Stimulated activated memory B cell treated with anti-CD40 and anti-IgM and Interleukin-4, amounts not matched to agents 10 μg/mL and 1 μg/mL and 100 μg/mL, for 72 hours (primary cell): ENCODE measurements around the gene ZP1.
A peak's percentile ranks its signal among the peaks of the same experiment; 100 is the strongest.
"Not testable (repeated sequence)": the region's sequence is repeated elsewhere in the genome, so short reads cannot be mapped to it uniquely, and the experiment has no call there.

ENCODE experiments used
- ATAC-seq: fragments of 150-1000 bp; cut with Tn5 transposase; 2 replicates; pipeline ENCODE4 v1.10.0; 2021
- H3K27ac Mint-ChIP-seq: one replicate; pipeline ENCODE4 v1.8.0; 2022; ENCODE audit warnings: mild to moderate bottlenecking, mixed read lengths
- H3K27me3 Mint-ChIP-seq: one replicate; pipeline ENCODE4 v1.8.0; 2022; ENCODE audit warnings: mixed read lengths
- H3K36me3 Mint-ChIP-seq: one replicate; pipeline ENCODE4 v1.8.0; 2022; ENCODE audit warnings: mixed read lengths
- H3K4me1 Mint-ChIP-seq: one replicate; pipeline ENCODE4 v1.8.0; 2022; ENCODE audit warnings: mixed read lengths
- H3K4me3 Mint-ChIP-seq: one replicate; pipeline ENCODE4 v1.8.0; 2022; ENCODE audit warnings: mild to moderate bottlenecking, moderate library complexity, mixed read lengths
- H3K9me3 Mint-ChIP-seq: one replicate; pipeline ENCODE4 v1.8.0; 2022; ENCODE audit warnings: mixed read lengths

ZP1 gene

DNA sequence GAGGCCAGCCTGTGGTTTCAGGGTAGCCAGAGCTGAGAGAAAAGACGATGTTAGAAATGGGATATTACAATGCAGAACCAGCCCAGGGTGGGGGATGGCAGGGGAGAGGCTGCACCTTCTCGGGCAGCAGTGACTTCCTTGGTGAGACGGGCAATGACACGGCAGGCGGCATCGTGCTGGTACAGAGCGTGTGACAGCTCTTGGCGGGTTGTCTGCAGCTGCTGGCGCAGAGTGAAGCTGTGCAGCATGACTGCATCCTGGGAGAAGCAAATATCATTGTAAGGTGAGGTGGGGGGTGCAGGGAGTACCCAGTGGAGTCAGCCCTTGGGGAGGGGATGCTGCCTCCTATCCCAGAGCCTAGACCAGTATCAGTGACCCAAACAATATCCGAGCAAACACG lies 35.3 kb downstream of the ZP1 start:
- no peak for ATAC-seq
- no peaks in the 10 kb centered on the region for H3K27me3 Mint-ChIP-seq
- H3K9me3 Mint-ChIP-seq: peaks cover 1% of the 10 kb centered on the region
- no peak overlapping the region for H3K4me3 Mint-ChIP-seq
- no peak overlapping the region for H3K27ac Mint-ChIP-seq
- peaks cover 52% of the 10 kb centered on the region for H3K36me3 Mint-ChIP-seq
- H3K4me1 Mint-ChIP-seq: peaks cover 55% of the 10 kb centered on the region

DNA sequence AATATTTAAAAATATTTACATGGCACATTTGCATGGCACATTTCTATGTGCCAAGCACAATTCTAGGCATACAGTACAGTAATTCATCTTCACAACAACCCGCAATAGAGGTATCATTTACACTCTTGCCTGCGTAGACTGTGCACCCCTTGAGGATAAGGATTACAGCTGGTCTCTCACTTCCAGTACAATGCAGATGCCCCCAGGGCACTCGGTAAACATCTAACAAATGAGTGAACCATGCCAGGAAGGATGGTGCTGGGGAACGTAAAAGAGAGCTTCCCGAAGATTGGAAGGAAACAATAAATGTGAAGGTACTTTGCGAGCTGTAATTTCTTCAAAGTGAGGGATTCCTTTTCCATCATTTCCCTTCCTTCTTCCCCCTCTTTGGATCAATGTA lies 37.7 kb downstream of the ZP1 start:
- H3K9me3 Mint-ChIP-seq: peaks cover 11% of the 10 kb centered on the region
- ATAC-seq: no peak
- peak overlapping the region; percentile 95 for H3K27ac Mint-ChIP-seq
- H3K27me3 Mint-ChIP-seq: no peaks in the 10 kb centered on the region
- H3K4me1 Mint-ChIP-seq: peaks cover 61% of the 10 kb centered on the region
- H3K4me3 Mint-ChIP-seq: peak overlapping the region; percentile 92
- H3K36me3 Mint-ChIP-seq: peaks cover 47% of the 10 kb centered on the region

DNA sequence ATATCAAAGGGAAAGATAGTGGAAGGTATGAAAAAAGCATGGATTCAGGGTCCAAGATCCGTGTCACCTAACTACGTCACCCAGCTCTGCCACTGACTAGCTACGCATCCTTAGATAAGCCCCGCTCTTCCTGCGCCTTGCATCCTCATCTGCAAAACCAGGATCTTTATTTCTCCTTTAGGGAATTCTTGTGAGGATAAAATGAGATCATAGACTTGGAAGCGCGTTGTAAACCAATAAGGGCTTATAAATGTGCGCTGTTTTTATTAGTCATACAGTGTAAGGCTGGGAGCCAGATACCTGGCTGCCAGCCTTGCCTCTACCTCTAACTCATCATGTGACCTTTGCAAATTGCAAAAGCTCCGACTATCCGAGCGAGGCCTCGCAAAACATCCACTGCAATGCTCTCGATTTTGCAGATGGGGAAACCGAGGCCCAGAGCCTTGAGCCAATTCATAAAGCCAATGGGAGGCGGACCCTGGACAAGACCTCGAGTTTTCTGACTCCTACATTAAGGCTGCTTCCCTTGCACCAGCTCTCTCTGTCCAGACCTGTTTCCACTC lies 38.3 kb downstream of the ZP1 start:
- peaks cover 11% of the 10 kb centered on the region for H3K9me3 Mint-ChIP-seq
- peak overlapping the region; percentile 95 for H3K27ac Mint-ChIP-seq
- H3K4me1 Mint-ChIP-seq: peaks cover 67% of the 10 kb centered on the region
- no peak for ATAC-seq
- no peaks in the 10 kb centered on the region for H3K27me3 Mint-ChIP-seq
- H3K4me3 Mint-ChIP-seq: peak overlapping the region; percentile 92
- peaks cover 44% of the 10 kb centered on the region for H3K36me3 Mint-ChIP-seq

DNA sequence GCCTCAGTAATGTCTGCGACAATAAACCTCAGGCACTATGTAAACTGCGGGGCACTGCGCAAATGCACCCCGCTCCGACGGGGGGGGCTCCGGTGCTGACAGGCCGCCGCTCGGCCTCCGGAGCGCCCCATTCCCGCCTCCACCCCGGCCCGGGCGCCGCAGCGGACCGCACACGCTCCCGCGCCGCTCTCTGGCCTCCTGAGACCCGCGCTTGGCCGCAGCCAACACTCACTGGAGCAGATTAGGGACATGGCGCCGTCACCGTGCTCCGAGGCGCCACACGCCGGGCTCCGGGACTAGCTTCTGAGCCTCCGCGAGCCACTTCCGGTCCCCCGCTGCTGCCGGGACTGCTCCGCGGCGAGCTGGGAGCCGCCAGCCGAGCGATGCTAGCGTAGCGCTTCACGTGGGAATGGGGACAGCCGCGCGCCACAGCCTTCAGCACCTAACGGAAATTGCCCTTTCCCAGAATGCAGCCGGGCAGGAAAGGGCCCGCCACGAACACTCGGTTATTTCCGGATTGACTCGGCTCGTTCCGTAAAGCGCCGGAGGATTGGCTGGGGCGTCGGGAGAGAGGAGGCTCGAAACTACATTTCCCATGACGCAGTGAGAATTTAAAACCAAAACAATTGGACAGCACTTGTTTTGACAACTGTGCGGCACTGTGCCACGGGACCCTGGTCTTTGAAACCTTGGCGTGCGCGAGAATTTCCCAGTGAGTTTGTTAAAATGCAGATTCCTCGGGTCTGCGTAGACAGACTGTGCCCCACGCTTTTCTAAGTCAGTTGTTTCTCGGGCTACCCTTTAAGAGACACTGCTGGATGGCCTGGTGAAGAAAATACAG lies 39.0 kb downstream of the ZP1 start, which contains the start of gene PRPF19:
Gene PRPF19 (minus strand): TSS at position 454 of the 841 bp plus-strand sequence. CDS start 203 bp downstream, at position 251.
- no peaks in the 10 kb centered on the region for H3K27me3 Mint-ChIP-seq
- peak; percentile 92 for ATAC-seq
- peak within 1 kb of the TSS; percentile 95 for H3K27ac Mint-ChIP-seq
- H3K36me3 Mint-ChIP-seq: peaks cover 39% of the 10 kb centered on the region
- H3K9me3 Mint-ChIP-seq: peaks cover 11% of the 10 kb centered on the region
- H3K4me1 Mint-ChIP-seq: peaks cover 74% of the 10 kb centered on the region
- peak within 1 kb of the TSS; percentile 92 for H3K4me3 Mint-ChIP-seq

DNA sequence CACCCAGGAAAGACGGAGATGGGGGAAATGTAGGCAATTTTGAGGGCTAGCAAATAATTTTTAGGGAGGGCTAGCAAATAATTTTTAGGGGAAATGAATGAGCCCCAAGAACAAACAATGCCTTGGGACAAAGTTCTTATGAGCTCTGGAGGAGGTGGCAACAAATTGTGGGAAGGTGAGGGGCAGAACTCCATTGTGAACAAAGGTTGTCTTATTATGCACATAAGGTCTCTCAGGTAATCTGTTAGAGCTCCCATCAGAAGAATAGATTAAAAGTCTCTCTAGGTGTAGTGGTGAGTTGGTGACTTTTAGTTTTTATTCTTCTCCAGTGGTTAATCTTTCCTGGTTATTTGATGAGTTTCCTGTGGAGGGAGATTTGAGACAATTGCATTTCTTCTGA lies 41.5 kb downstream of the ZP1 start:
- Mint-ChIP-seq H3K4me3 (no peak overlapping the region), H3K4me1 (peaks cover 87% of the 10 kb centered on the region), H3K27me3 (no peaks in the 10 kb centered on the region), H3K36me3 (peaks cover 22% of the 10 kb centered on the region), H3K27ac (peak overlapping the region; percentile 95), H3K9me3 (peaks cover 11% of the 10 kb centered on the region)
- no peak for ATAC-seq

DNA sequence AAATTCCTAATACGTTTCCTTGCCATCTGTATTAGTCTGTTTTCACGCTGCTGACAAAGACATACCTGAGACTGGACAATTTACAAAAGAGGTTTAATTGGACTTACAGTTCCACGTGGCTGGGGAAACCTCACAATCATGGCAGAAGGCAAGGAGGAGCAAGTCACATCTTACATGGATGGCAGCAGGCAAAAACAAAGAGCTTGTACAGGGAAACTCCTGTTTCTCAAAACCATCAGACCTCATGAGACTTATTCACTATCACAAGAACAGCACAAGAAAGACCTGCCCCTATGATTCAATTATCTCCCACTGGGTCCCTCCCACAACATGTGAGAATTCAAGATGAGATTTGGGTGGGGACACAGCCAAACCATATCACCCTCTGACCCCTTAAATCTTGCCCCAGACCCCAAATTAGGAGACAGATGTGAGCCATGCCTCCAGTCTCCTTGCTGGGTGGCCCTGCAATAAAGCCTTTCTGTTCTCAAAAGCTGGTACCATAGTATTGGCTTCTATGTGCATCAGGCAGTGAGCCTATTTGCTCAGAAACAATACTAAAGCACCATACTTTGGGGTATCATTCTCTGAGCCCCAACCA lies 42.4 kb downstream of the ZP1 start:
- ATAC-seq, H3K4me3 Mint-ChIP-seq, H3K27me3 Mint-ChIP-seq: not testable (repeated sequence)
- peaks cover 11% of the 10 kb centered on the region for H3K9me3 Mint-ChIP-seq
- H3K27ac Mint-ChIP-seq: peak overlapping the region; percentile 95
- peaks cover 21% of the 10 kb centered on the region for H3K36me3 Mint-ChIP-seq
- H3K4me1 Mint-ChIP-seq: peaks cover 78% of the 10 kb centered on the region

DNA sequence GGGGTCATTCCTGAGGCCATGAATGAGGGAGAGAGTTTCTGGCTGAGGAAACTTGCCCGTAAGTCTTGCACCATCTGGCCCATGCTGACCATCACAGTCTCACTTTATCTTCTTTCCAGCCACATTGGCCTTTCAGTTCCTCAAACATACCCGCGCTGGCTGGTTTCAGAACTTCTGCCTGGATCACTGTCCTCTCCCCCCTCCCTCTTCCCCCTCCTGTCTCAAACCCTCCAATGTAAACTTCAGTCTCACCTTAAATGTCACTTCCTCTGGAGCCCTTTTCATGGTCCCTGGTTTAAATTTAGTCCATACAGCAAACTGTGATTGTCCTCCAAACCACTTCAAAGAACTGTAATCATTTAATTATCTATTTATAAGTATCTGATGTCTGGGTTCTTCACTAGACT lies 42.9 kb downstream of the ZP1 start:
- Mint-ChIP-seq H3K36me3 (peaks cover 21% of the 10 kb centered on the region), H3K4me1 (peaks cover 78% of the 10 kb centered on the region), H3K27me3 (no peaks in the 10 kb centered on the region), H3K9me3 (peaks cover 11% of the 10 kb centered on the region), H3K4me3 (peak overlapping the region; percentile 10), H3K27ac (peak overlapping the region; percentile 95)
- ATAC-seq: peak; percentile 66

DNA sequence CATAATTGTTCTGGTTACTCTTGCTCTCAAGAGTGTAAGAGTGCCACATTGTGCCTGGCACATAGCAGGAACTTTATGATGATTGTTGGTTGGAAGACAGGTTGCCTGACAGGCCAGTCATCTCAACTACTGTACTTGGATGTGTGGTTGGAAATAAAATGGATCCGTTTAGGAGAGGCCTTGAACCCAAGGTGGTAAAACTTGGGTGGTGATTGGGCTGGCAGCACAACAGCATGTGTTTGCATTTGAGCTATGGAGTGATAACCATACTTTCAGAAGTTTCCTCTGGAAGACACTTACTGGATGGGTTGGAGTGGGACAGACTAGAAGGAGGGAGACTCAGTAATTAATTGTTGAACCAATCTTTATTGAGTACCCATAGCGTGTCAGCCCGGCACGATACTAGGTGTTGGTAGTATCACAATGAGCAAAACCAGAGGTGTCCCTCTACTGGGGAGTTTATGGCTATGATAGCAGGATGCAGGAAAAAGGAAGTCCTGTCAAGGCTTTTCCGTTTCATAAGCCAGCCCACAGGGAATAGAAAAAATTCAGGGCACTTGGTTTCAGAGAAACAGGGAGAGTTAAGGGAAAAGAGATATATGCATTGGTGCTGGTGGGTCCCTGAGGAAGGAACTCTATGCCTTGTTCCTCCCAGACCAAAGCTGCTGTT lies 43.5 kb downstream of the ZP1 start:
- H3K4me3 Mint-ChIP-seq: peak overlapping the region; percentile 5
- H3K4me1 Mint-ChIP-seq: peaks cover 78% of the 10 kb centered on the region
- peak overlapping the region; percentile 95 for H3K27ac Mint-ChIP-seq

DNA sequence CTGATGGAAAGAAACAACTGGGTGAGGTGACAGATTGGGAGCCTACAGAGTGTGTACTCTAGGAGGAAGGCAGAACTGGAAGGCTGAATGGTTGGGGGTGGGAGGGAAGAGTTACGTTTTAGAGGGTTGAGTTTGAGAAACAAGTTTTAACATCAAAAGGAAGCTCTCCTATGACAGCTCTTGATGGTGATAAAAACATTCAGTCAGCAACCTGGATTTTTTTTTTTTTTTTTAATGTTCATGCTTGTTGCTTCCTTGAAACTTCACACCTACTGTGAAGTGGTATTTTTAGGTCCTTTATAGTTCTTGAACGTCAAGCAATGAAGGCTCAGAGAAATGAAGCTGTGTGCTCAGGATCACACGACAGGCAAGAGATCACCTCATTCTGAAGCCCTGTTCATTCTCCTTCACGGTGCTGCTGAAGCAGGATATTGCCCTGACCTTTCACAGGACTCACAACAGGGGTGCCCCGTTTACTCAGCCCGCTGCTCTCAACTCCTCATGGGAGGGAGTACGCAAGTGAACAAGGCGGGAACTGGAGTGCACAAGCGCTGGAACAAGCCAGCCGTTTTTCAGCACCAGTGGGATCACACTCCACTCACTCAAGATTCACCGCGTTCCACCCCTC lies 45.0 kb downstream of the ZP1 start:
- H3K4me1 Mint-ChIP-seq: peaks cover 84% of the 10 kb centered on the region
- no peak for ATAC-seq

More for the DNA sequence above, 43.5 kb downstream of the ZP1 start:
- Mint-ChIP-seq H3K9me3 (peaks cover 11% of the 10 kb centered on the region), H3K36me3 (peaks cover 23% of the 10 kb centered on the region), H3K27me3 (no peaks in the 10 kb centered on the region)
- no peak for ATAC-seq

DNA sequence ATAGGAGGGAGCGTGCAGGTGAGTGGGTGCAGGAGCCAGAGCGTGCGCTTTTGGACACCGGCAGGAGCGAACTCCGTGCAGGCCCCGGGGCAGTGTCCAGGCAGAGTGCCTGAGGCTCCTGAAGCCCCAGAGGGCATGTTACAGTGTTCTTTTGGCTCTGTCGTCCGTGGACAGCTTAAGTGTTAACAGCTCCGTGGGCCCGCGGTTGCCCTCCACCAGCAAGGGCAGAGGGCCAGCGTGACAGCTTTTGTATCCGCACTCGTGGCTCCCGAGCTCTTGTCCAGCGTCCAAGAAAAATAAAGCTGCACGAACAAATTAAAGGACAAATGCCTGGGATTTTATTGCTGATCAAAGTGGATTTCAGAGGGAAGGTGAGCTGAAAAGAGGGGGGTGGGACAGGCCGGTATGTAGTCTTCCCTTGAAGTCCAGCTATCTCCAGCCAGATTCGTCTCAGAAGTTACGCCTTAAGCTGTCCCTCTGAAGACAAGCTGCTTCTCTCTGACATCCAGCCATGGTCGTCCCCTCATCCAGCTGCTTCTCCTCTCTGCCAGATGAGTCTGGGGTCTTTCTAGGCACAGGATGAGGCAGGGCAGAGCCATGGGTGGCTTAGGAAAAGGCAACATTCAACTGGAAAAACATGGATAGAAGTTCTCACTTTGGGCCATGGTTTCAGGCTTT lies 45.6 kb downstream of the ZP1 start:
- peak overlapping the region; percentile 94 for H3K4me3 Mint-ChIP-seq
- ATAC-seq: no peak
- H3K4me1 Mint-ChIP-seq: peaks cover 79% of the 10 kb centered on the region
- peaks cover 26% of the 10 kb centered on the region for H3K36me3 Mint-ChIP-seq
- no peaks in the 10 kb centered on the region for H3K27me3 Mint-ChIP-seq
- H3K27ac Mint-ChIP-seq: peak overlapping the region; percentile 95
- peaks cover 8% of the 10 kb centered on the region for H3K9me3 Mint-ChIP-seq

More for the DNA sequence above, 45.0 kb downstream of the ZP1 start:
- Mint-ChIP-seq H3K36me3 (peaks cover 31% of the 10 kb centered on the region), H3K9me3 (peaks cover 11% of the 10 kb centered on the region), H3K27ac (peak overlapping the region; percentile 95), H3K4me3 (no peak overlapping the region), H3K27me3 (no peaks in the 10 kb centered on the region)

DNA sequence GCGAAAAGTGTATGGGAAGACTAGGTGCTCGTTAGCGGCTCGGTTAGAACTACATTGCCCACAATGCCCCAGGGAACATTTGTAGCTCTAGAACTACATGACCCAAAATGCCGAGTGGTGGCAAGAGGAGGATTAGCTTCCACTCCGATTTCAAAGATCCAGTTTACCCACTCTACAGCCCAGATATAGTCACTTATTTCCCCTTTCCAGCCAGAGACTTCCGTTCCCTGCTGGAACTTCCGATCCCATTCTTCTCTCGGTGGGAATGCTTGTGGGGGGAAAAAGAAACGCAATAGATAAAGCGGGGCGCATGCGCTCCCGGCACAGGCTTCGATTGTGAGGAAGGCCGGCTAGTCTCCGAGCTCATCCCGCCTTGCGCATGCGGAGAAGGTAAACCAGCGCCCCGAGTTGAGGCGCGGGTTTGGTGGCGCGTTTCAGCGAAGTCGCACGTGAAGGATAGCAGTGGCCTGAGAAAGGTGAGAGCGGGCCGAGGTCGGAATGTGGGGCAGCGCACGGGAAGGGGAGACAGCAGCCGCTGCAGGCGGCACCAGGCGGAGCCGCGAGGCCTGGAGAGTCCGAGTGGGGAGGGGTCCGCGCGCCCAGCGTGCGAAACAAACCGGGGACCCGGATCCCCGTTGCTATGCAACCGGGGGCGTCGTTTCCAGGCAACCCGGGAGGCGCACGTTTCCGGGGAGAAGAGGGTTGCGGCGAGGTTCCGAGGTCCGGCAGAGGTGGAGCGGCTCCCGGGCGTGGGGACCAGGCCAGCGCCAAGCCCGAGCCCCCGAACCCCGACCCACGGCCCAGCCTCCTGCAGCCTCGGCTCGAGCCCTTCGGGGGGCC lies 46.7 kb downstream of the ZP1 start, which contains the start of gene TMEM109:
Gene TMEM109 (plus strand): TSS at position 366 of the 840 bp plus-strand sequence. CDS start 5,536 bp downstream, outside the sequence.
- Mint-ChIP-seq H3K9me3 (peaks cover 3% of the 10 kb centered on the region), H3K4me3 (peak within 1 kb of the TSS; percentile 94), H3K27me3 (no peaks in the 10 kb centered on the region), H3K27ac (peak within 1 kb of the TSS; percentile 95), H3K4me1 (peaks cover 79% of the 10 kb centered on the region), H3K36me3 (peaks cover 18% of the 10 kb centered on the region)
- peak; percentile 71 for ATAC-seq

DNA sequence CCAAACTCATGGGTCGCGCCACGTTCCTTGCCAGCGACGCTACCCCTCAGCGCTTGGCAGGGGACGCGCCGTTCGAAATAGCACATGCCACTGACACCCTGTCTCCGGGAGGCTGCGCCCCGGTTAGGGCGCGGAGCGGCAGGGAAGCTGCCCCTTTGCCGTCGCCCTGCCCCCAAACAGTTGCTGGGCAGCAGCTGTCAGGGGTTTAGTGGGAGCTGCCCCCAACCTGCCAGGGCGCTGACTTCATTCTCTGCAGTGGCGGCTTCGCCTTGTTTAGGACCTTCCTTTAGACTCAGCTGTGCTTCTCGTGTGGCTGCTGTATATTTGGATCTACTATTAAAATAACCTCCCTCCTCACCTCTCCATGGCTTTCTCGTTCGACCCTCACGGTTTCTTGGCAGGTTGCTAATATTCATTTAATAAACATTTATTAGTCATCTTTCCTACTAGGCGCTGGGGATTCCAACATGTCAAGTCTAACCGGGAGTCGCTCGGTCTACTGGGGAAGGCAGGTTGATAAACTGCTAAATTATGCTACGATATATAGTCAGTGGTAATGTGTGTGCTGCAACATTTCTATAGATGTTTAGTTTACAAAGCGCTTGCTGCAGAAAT lies 47.4 kb downstream of the ZP1 start:
- H3K4me1 Mint-ChIP-seq: peaks cover 79% of the 10 kb centered on the region
- no peaks in the 10 kb centered on the region for H3K27me3 Mint-ChIP-seq
- peak overlapping the region; percentile 94 for H3K4me3 Mint-ChIP-seq
- H3K36me3 Mint-ChIP-seq: peaks cover 18% of the 10 kb centered on the region
- peak; percentile 10 for ATAC-seq
- peaks cover 3% of the 10 kb centered on the region for H3K9me3 Mint-ChIP-seq
- H3K27ac Mint-ChIP-seq: peak overlapping the region; percentile 95

DNA sequence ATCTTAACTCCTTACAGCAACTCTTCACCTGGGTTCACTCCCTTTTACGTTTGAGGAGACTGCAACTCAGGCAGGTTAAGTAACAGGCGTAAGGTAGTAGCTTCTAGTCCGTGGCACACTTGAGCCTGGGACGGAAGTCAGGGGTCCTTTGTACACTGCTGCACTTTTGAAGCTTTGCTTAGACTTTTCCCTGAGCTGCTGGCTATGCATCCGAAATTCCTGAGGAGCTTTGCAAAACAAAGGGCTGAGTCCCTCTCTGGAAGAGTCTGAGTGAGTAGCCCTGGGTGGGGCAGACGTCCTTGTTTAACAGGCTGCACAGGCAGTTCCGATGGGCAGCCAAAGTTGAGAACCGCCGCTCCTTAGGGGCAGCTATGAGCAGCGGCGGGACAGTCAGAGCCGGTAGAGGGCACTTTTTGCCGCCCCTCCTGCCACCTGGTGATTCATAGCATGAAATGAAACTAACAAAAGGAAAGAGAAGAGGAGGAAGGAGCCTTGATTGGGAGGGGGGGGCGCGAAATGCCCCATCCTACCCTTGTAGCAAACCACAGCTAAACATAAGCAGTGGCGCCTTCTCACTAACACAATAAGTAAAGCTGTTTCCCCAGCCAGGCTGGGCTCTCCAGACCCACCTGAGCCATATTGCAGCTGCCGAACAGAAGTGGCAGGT lies 48.0 kb downstream of the ZP1 start:
- Mint-ChIP-seq H3K4me3 (peak overlapping the region; percentile 94), H3K27ac (peak overlapping the region; percentile 95), H3K9me3 (no peaks in the 10 kb centered on the region), H3K27me3 (no peaks in the 10 kb centered on the region), H3K36me3 (peaks cover 22% of the 10 kb centered on the region), H3K4me1 (peaks cover 79% of the 10 kb centered on the region)
- ATAC-seq: peak; percentile 81
